ENCODE data around the gene DYRK1A.

Gene DYRK1A

DNA sequence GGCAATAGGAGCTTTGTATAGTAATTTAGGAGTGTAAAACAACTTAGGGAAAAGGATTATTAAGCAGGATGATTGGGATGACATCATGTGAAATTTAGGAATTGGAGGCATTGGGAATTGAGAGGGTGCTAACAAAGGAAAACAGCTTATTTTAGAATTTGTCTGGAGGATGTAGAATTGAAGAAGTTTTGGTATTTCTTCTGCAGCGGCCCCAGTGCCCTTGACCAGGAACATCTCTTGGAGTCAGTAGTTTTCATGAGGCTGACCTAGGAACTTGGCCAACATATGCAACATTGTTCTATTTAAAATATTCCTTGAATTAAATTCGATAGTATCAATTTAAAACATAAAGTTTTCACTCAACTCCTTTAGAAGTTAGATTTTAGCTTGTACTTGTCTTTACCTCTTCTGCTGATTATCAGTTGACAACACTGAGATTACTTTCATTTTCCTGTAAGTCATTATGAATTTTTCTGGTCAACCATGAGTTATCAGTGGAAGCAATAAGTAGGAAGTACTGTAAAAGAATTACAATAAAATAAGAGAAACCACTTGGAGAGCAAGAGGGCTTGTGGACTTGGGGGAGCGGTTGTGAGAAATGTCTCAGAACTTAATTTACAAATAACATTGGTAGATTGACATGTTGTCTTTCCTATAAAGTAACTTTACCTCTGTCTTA lies 52.8 kb downstream of the DYRK1A start:
- no peak for DNase-seq (ENCODE audit: low read depth)

DNA sequence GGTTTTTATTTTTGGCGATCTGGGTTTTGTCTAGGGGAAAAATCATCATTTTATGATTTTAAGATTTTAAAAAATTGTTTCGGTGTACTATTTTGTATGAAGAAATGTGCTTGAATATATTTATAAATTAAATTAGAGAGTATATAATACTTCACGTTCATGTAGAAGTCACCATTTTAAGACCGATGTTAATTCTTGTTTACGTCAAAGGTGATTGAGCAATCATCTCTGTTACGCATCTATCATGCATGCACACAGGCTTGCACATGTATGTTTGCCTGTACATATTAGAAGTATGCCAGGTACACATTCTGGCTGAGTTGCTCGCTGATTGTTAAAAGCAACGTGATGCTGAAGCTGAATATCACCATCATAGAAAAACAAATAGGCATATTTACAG lies 54.7 kb downstream of the DYRK1A start:
- no peak for DNase-seq (ENCODE audit: low read depth)

DNA sequence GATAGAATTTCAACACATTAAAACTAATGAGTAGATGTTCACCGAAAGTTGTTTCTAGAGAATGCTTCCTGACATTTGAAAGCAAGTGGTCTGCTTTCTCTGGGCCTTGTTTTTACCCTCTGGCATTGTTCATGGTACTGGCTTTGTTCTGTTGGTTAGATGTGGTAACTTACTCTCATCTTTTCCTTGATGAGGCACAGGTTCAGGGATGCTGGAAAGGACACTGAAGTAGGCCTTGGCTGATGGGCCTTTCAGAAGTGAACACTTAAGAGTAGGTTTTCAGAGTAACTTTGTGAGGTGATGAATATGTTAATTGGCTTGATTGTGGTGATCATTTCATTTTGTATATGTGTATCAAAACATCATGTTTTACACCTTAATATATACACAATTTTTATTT lies 55.8 kb downstream of the DYRK1A start:
- no peak for DNase-seq (ENCODE audit: low read depth)

DNA sequence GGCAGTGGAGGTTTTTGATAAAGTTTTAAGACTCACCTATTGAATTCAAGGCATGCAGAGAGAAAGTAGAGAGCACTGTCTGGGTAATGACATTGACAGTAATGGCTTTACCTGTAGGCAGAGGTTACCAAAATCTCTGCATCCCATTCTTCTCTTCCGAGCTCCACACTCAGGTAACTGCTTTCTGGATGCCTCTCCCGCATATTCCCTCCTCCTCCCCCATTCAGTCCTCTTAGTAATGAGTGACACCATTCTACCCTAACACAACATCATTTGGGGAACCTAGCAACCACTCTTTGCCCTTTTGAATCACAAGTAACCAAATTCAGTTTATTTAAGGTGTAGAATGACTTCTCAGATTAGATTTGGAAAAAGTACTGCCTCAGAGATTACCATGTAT lies 56.5 kb downstream of the DYRK1A start:
- no peak for DNase-seq (ENCODE audit: low read depth)

DNA sequence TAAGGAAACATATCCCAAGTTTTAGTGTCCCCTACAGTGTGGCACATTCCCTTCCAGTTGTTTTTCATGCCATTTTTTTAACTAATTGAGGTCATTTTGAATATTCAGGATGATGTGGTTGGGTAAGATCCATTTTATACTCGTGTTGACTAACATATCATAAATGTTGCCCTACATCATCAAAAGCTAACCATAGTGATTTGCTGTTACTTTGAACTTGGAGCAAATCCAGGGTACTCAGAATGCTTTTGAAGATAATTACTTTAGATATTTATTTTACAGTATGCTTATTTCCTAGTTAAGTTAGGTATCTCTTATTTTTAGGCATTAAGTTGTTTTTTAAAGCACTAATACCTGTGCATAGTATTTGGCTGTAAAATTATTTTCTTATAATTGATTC lies 57.8 kb downstream of the DYRK1A start:
- DNase-seq (ENCODE audit: low read depth): no peak

DNA sequence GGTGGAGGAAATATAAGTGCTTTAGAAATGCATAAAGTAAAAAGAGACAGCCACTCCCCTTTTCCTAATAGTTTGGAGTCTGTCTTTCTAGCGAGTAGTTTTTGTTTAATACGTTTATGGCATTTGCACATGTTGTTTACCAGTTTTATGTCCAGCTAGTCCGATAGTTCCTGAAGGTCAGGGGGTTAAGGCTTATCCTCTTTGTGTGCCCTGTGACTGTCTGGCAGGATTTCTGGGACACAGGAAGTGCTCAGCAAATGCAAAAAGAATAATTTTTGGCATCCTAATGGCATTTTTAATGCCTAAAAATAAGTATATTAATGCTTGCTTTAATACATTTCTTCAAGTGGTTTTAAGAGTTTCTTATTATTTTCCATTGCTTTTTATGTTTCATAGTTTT lies 58.4 kb downstream of the DYRK1A start:
- DNase-seq (ENCODE audit: low read depth): no peak

DNA sequence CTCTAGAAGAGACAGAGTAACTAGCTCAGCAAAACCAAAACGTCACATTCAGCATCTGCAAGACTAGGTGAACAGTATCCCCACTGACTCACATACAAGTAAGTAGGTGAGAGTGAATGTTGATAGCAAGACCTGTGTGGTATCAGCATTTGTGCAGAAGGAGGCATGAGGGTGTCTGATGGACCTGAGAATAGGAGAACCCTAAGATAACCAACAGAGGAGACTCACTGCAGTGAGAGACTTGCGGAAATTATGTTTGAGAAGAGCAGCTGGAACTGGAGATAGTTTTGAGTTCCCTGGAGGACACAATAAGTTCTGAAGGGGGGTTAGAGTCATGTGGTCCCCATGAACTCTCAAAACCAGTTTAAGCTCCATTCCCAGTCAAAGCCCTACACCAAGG lies 59.1 kb downstream of the DYRK1A start:
- no peak for DNase-seq (ENCODE audit: low read depth)

DNA sequence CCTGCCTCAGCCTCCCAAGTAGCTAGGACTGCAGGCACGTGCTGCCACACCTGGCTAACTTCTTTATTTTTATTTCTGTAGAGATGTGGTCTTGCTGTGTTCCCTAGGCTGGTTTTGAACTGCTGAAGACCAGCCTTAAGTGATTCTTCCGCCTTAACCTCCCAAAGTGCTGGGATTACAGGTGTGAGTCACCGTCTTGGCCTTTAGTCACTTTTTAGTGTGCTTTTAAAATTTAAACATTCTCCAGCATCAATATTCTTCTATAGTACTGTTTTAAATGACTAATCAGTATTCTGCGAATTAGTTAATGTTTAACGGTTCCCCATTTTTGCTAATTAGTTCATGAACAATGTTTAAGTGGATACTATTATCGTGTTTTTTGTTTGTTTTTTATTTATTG lies 60.6 kb downstream of the DYRK1A start:
- DNase-seq (ENCODE audit: low read depth): no peak

DNA sequence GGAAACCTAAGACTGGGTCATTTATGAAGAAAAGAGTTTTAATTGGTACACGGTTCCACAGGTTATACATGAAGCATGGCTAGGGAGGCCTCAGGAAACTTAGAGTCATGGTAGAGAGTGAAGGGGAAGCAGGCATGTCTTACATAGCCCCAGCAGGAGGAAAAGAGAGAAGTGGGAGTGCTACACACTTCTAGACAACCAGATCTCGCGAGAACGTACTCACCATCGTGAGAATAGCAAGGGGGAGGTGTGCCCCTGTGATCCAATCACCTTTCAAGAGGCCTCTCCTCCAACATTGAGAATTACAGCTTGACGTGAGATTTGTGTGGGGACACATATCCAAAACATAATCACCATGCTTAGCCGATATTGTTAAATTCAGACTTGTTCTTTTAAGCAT lies 62.8 kb downstream of the DYRK1A start:
- DNase-seq (ENCODE audit: low read depth): no peak

DNA sequence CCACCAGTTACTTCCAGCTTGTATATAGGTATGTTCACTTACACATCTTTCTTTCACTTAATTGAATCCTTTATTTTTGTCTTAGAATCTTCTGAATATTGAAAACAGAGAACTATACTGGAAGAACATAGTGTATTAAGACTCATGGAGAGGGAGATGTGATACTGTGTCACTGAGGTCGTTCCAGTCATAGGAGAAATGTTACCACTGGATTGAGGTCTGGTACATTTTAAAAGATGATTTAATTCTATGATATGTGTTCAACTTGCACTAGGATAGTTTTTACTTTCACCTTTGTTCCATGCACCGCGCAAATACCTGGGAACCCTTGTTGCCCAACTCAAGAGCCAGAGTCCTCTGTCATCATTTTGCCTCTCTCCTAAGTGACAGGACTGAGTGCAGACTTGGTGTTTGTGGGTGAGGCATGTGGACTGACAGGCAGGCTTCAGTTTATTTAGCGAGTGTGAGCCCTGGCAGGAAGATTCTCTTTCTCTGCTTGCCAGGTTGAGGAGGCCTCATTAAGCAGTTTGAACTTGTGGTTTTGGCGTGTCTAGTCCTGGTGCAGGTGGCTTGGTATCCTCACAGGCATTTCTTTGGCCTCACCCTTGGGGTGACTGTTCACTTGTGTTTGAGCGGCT lies 63.7 kb downstream of the DYRK1A start:
- no peak for DNase-seq (ENCODE audit: low read depth)

DNA sequence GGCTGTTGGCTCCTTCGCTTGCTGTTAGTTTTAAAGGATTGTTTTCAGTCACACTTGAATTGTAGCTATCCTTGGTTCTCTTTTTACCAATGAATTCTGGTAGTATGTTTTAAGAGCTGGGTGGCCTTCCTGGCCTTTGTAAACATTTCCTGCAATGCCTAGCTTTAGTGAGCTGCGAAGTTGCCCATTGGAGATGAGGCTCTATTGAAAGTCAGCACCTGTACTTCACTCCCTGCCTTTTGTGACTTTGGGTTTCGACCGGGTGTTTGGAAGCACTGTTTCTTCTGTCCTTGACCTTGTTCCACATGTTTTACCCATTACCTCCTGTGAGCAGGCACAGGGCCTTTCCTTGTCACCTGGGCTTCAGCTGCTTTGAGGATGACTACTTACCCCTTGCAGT lies 64.7 kb downstream of the DYRK1A start:
- DNase-seq (ENCODE audit: low read depth): no peak

DNA sequence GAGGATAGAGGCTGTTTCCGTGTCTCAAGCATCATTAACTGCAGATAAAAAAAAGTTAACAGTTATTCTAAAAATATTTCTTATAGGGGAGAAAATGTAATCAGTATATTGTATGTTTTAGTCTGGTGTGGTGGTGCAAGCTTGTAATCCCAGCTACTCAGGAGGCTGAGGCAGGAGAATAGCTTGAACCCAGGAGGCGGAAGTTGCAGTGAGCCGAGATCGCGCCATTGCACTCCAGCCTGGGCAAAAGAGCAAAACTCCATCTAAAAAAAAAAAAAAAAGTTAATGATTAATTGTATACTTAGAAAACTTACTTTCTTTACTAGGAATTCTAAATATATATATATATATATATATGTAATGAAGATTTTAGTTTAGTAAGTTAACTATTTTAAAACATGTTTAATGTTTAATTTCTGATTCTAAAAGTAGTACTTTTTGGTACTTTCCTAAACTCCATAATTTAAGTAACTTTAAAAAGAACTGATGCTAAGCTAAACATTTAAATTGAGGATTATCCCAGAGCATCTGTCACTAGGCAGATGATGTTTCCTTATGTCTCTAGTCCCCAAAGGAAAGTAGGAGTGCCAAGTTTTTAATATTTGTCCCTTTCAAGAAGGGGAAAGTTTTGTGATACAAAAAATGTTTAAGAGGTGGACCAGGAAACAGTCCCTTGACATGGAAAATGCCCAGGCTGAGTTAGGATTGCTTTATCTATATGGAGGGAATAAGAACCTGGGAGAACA lies 66.3 kb downstream of the DYRK1A start:
- DNase-seq (ENCODE audit: low read depth): no peak

DNA sequence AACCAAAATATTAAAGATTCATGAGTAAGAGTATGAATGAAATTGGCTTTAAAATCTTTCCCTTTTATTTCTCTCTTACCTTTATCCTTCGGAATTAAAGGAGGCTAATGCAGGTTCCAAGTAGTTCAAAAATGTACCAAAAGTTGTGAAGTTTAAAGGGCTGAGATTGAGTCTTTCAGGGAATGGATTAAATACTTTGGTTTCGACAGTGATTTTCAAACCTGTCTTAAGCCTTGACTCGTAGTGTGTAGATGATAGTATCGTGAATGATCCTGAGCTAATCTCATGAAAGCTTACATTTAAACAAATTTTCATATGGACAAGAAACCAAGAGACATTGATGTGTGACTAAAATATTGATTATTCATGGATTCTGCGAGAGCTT lies 66.9 kb downstream of the DYRK1A start:
- DNase-seq (ENCODE audit: low read depth): no peak

DNA sequence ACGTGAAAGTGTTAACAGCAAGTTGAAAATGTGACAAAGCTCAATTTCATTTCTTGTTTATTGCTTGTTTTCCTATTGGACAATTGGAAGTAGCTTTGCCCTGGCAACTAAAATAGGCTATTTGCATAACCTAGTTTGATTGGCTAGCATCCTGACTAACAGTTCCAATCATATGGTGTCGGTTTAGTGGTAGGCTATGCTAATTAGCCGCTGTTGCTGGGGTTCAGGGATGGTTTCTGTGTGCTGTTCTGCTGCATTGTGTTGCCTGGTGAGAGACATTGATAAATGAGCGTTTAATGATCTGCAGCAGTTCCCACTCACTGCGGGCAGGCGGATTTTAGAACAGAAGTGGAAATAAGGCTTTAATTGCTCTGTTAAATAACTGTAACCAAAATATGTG lies 68.5 kb downstream of the DYRK1A start:
- no peak for DNase-seq (ENCODE audit: low read depth)

DNA sequence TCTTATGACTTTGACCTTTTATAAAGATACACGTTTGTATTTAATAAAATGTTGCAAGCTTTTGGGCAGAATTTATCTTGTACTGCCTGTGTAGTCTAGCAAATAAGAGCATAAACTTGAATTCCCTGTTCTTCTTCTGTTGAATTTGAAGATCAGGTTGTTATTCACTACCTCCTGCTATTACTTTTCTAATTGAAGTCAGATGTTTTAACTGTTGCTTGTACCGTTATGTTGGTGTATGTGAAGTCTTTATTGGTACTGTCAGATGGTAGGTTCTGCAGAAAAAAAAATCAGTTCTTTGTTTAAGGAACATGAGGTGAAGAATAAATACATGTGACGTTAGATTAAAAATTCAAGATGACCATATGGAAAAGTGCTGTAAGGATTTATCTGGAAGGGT lies 69.1 kb downstream of the DYRK1A start:
- no peak for DNase-seq (ENCODE audit: low read depth)

DNA sequence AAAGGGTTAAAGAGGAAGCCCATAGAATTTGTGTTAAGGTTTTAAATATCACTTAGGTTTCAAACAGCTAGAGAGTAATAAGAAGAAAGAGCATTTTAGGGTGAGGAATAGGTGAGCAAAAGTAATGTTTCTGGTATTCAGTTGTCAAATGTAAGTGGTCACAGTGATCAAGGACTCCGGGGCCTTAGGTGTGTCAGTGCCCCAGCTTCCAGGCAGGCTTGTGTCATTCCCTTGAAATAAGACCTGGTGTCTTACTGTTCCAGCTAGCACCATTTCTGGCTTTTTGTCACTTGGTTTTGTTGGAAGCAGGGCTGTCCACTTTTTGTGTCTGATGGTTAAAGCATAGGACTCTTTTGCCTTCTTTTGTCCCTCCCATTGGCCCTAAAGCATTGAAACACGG lies 69.6 kb downstream of the DYRK1A start:
- no peak for DNase-seq (ENCODE audit: low read depth)

DNA sequence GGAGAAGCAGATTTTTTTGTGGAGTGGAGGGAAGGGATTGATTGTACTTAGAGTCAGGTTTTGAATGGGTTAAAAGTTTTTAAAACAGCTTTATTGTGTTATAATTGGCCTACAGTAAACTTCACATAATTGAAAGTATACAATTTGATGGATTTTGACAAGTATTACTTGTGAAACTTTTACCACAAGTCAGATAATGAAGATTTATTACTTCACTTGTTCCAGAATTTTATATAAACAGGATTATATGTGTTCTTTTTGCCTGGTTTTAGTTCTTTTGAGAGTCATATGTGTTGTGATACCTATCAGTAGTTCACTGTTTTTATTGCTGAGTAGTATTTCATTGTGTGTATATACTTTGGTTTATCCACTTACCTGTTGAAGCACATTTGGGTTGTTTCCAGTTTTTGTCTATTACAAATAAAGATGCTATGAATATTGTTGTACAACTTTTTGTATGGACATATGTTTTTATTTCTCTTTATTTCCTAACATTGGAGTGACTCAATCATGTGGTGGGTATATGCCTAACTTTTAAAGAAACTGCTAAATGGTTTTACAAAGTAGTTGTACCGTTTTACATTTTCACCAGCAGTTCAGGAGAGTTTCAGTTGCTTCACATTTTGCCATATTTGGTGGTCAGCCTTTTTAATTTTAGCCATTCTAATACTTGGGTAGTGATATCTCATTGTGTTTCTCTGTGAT lies 71.0 kb downstream of the DYRK1A start:
- DNase-seq (ENCODE audit: low read depth): no peak

DNA sequence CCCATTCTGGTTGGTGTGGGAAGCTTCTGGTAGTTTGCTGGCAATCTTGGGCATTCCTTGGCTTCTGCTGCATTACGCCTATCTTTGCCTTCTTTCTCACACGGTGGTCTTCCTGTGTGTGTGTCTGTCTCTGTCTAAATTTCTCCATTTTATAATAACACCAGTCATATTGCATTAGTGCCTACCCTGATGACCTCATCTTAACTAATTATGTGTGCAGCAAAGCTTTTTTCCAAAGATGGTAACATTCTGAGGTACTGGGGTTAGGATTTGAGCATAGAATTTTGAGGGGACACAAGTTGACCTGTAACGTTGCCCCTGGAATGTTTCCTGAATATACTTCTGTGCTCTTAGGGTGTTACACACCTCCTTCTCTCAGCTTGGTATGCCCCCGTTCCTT lies 77.1 kb downstream of the DYRK1A start:
- no peak for DNase-seq (ENCODE audit: low read depth)

DNA sequence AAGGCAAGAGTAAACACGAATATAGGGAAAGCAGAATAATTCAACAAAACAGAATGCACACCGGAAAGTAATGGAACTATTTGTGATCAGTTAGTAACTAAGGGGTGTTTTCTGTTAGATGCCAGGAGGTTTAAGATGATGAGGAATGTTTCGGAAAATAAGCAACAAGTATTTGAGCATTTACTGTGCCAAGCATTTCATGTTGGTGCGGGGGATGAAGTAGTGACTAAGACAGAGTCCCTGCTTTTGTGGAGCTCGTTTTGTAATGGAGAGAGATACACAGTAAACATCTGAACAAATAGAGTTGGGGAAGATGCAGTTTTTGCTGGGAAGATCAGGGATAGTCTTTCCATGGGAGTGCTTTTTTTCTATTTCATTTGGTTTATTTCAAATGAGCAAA lies 78.7 kb downstream of the DYRK1A start:
- DNase-seq (ENCODE audit: low read depth): no peak

DNA sequence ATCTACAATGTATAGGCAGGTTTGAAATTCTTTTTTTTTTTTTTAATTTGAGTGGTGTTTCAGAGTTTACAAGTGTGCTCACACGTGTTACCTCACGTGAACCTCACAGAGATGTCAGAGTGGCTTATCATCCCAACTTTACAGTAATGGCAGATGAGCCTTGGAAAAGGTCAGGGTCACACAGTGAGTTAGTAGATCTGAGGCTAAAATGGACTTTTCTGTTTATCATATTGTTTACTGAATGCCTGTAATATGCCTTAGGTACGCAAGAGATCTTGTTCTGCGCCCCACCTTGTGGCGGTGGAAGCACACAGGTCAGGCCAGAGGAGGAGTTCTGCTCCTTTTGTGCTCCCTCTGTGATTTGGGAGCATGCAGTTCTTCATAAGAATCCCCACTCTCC lies 80.0 kb downstream of the DYRK1A start:
- no peak for DNase-seq (ENCODE audit: low read depth)

DNA sequence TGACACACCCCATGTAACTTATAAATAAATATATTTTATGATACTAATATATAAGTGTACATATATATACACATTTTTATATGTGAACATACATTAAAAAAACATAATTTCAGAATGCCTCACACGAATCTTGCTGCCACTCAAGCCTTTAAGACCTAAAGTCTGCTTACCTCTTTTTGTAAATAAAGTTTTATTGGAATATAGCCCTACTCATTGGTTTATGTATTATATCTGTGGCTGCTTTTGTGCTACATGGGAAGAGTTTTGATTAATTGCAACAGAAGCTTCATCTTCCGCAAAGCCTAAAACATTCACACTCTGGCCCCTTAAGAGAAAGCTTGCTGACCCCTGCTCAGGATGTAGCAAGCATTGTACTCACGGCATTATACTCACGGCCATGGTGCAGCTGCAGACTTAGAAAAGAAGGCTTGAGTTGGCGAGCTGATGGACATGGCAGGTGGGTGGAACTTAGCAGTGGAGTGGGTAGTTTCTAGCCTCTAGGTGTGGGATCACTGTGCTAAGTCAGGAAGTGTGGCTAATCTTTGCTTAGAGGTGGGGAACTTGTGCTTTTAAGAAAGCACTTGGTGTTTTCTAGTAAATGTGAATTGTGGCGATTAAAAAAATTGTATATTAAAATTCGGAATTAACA lies 80.8 kb downstream of the DYRK1A start:
- no peak for DNase-seq (ENCODE audit: low read depth)

DNA sequence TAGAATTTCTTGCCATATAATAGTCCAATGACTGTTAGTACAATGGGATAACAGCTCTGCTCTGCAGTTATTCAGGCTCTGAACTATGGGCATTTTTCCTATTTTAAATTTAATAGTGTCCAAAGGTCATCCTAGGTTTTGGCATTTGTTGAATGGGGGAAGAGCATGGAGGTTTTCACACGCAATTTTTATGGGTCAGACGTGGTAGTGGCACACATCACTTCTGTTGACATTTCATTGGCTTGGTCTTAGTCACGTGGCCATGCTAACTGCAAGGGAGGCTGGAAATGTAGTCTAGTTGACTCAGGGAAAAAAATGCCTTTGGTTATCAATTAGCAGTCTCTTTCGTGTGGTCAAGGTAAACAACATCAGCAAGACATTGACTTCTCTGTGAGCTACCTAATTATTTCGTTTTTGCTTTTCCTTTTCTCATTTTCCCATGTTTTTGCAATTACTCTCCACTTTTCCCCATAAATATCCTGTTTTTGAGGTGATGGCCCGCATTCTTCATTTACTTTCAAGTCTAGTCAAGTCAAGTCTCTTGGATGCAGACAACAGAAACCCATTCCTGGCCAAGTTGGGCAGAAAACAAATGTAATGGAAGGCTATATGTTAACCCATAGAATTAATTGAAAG lies 82.8 kb downstream of the DYRK1A start:
- DNase-seq (ENCODE audit: low read depth): no peak

All from stimulated activated CD8-positive, alpha-beta memory T cell treated with anti-CD3 and anti-CD28 coated beads, Interleukin-15, amount 100 ng/mL, for 1 hour (primary cell).